Muscle layer of duodenum (tissue), 2 donors: ENCODE data around the gene C2CD3.
A peak's percentile ranks its signal among the peaks of the same experiment; 100 is the strongest.

ENCODE experiments used
- H3K27ac ChIP-seq: one replicate; pipeline ENCODE4 v1.7.0; 2013; ENCODE audit warnings: mild to moderate bottlenecking, low read length
- H3K27me3 ChIP-seq: one replicate; pipeline ENCODE4 v1.7.0; 2013; ENCODE audit warnings: low read depth, mild to moderate bottlenecking, control low read depth, low read length
- H3K36me3 ChIP-seq, 2 donors: one replicate each; pipeline ENCODE4 v1.7.0; 2013; ENCODE audit warnings: low read length in 2 of 2, control low read depth in 1 of 2, mild to moderate bottlenecking in 1 of 2; ENCODE audit not compliant: insufficient read depth in 2 of 2, control insufficient read depth in 1 of 2
- H3K4me1 ChIP-seq, 2 donors: one replicate each; pipeline ENCODE4 v1.7.0; 2013; ENCODE audit warnings: low read length in 2 of 2, mild to moderate bottlenecking in 2 of 2, control low read depth in 1 of 2, moderate library complexity in 1 of 2; ENCODE audit not compliant: insufficient read depth in 2 of 2, control insufficient read depth in 1 of 2
- H3K4me3 ChIP-seq, 2 donors: one replicate each; pipeline ENCODE4 v1.7.0; 2013; ENCODE audit warnings: low read length in 2 of 2, low read depth in 1 of 2, mild to moderate bottlenecking in 1 of 2
- H3K9me3 ChIP-seq, 2 donors: one replicate each; pipeline ENCODE4 v1.7.0; 2013; ENCODE audit warnings: low read length in 2 of 2, control low read depth in 1 of 2, mild to moderate bottlenecking in 1 of 2; ENCODE audit not compliant: control insufficient read depth in 1 of 2
- donor health status: healthy.

C2CD3 gene

GRCh38 chr11:74185285-74185684, 14.5 kb upstream of the C2CD3 start:
- H3K27me3 ChIP-seq = no peaks in the 10 kb centered on the region

DNA sequence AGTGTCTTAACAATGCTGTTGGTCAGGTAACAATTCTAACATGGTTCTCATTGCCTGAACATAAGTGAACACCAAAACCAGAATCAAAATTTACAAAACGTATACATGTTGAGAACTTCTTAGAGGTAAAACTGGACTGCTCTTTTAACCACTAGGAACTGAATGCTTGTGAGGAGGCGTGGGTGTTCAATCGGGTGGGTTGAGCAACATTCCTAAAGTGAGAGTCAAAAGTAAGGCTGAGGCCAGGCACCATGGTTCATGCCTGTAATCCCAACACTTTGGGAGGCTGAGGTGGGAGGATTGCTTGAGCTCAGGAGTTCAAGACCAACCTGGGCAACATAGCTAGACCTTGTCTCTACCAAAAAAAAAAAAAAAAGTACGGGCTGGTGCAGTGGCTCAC, 11.8 kb upstream of the C2CD3 start:
- Histone ChIP-seq H3K36me3 (no peaks in the 10 kb centered on the region), H3K27ac (no peak overlapping the region), H3K27me3 (no peaks in the 10 kb centered on the region), H3K9me3 (no peaks in the 10 kb centered on the region), H3K4me3 (no peak overlapping the region), H3K4me1 (no peaks in the 10 kb centered on the region)

More at GRCh38 chr11:74185285-74185684, 14.5 kb upstream of the C2CD3 start:
- Histone ChIP-seq H3K4me1 (no peaks in the 10 kb centered on the region), H3K9me3 (no peaks in the 10 kb centered on the region), H3K4me3 (no peak overlapping the region), H3K36me3 (no peaks in the 10 kb centered on the region), H3K27ac (no peak overlapping the region)

GRCh38 chr11:74179234-74180052, 8.6 kb upstream of the C2CD3 start:
- Histone ChIP-seq H3K4me1 (peaks cover 0 to under 1% of the 10 kb centered on the region in 2 donors), H3K4me3 (no peak overlapping the region), H3K9me3 (no peaks in the 10 kb centered on the region), H3K36me3 (no peaks in the 10 kb centered on the region), H3K27ac (no peak overlapping the region), H3K27me3 (no peaks in the 10 kb centered on the region)

GRCh38 chr11:74175920-74176319, 5.1 kb upstream of the C2CD3 start:
- H3K36me3 ChIP-seq = no peaks in the 10 kb centered on the region
- no peak overlapping the region for H3K27ac ChIP-seq
- peaks cover 7 to 16% of the 10 kb centered on the region in 2 donors for H3K4me1 ChIP-seq

GRCh38 chr11:74171997-74172396, 1.2 kb upstream of the C2CD3 start:
- Histone ChIP-seq H3K4me3 (peak overlapping the region; percentile 77 to 85), H3K4me1 (peaks cover 15 to 32% of the 10 kb centered on the region in 2 donors), H3K27ac (peak overlapping the region; percentile 95), H3K9me3 (no peaks in the 10 kb centered on the region), H3K27me3 (no peaks in the 10 kb centered on the region), H3K36me3 (peaks cover 4 to 12% of the 10 kb centered on the region in 2 donors)

More at GRCh38 chr11:74175920-74176319, 5.1 kb upstream of the C2CD3 start:
- Histone ChIP-seq H3K27me3 (no peaks in the 10 kb centered on the region), H3K9me3 (no peaks in the 10 kb centered on the region), H3K4me3 (no peak overlapping the region)

DNA sequence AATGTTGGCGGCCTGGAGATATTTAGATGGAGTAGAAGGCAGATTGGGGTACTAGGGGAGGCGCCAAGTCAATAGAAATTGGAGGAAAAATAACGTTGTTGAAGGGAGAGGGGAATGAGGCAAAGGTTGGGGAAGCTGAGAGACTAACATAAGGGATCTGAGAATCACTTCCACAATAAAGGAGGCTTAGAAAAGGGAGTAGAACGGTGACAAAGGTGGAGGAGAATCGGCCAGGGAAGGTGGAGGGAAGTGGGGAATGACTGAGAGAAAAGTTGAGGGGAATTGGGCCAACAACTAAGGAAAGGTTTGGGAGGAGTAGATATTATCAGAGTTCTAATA, 797 bp upstream of the C2CD3 start:
- H3K36me3 ChIP-seq = peaks cover 7 to 16% of the 10 kb centered on the region in 2 donors
- H3K27me3 ChIP-seq = no peaks in the 10 kb centered on the region

GRCh38 chr11:74169738-74170458, 904 bp downstream of the C2CD3 start:
- no peaks in the 10 kb centered on the region for H3K9me3 ChIP-seq
- peak overlapping the region; percentile 77 to 85 for H3K4me3 ChIP-seq
- H3K27ac ChIP-seq = peak overlapping the region; percentile 95
- H3K4me1 ChIP-seq = peaks cover 15 to 32% of the 10 kb centered on the region in 2 donors
- peaks cover 7 to 21% of the 10 kb centered on the region in 2 donors for H3K36me3 ChIP-seq
- no peaks in the 10 kb centered on the region for H3K27me3 ChIP-seq

More for the DNA sequence above, 797 bp upstream of the C2CD3 start:
- Histone ChIP-seq H3K27ac (peak overlapping the region; percentile 95), H3K4me1 (peaks cover 15 to 32% of the 10 kb centered on the region in 2 donors), H3K4me3 (peak overlapping the region; percentile 77 to 85), H3K9me3 (no peaks in the 10 kb centered on the region)

GRCh38 chr11:74168838-74169237, 2.0 kb downstream of the C2CD3 start:
- Histone ChIP-seq H3K27ac (no peak overlapping the region), H3K9me3 (no peaks in the 10 kb centered on the region), H3K36me3 (peaks cover 11 to 31% of the 10 kb centered on the region in 2 donors), H3K4me1 (peaks cover 15 to 29% of the 10 kb centered on the region in 2 donors), H3K4me3 (no peak overlapping the region), H3K27me3 (no peaks in the 10 kb centered on the region)

- H3K36me3 ChIP-seq = peaks cover 12 to 33% of the 10 kb centered on the region in 2 donors
- H3K27ac ChIP-seq = no peak overlapping the region
- H3K9me3 ChIP-seq = no peaks in the 10 kb centered on the region
- no peaks in the 10 kb centered on the region for H3K4me1 ChIP-seq
- no peaks in the 10 kb centered on the region for H3K27me3 ChIP-seq
- H3K4me3 ChIP-seq = no peak overlapping the region
Observed at GRCh38 chr11:74162681-74163467, 7.9 kb downstream of the C2CD3 start.

- H3K27ac ChIP-seq = no peak overlapping the region
- no peaks in the 10 kb centered on the region for H3K9me3 ChIP-seq
- no peaks in the 10 kb centered on the region for H3K27me3 ChIP-seq
- H3K4me1 ChIP-seq = no peaks in the 10 kb centered on the region
- no peak overlapping the region for H3K4me3 ChIP-seq
- H3K36me3 ChIP-seq = peaks cover 9 to 16% of the 10 kb centered on the region in 2 donors
Observed at GRCh38 chr11:74159642-74160041, 11.2 kb downstream of the C2CD3 start.

DNA sequence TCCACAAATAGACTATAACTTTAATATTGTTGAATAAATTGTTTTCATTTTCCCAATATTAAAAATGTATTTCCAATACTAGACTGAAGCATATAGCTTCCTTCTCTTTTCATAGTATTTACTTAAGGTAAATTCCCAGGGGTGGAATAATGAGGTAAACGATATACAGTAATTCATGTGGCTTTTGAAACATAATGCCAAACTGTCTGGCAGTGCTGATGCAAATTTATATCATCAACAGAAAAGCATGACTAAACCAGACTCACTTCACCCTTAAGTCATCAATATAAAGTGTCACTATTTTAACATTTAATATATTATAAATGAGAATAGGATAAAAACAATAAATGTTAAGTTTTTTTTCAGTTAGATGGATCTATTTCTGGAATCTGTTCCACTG, 13.6 kb downstream of the C2CD3 start:
- Histone ChIP-seq H3K4me3 (no peak overlapping the region), H3K27me3 (no peaks in the 10 kb centered on the region), H3K9me3 (no peaks in the 10 kb centered on the region), H3K36me3 (peaks cover 0 to 4% of the 10 kb centered on the region in 2 donors), H3K27ac (no peak overlapping the region), H3K4me1 (no peaks in the 10 kb centered on the region)
